GM12892 (cell line): Measurements from ENCODE around the gene PID1.

ENCODE experiments used
- POLR2AphosphoS5 ChIP-seq: IDR thresholded peaks from 2 replicates; pipeline ENCODE4 v1.6.1; 2011; ENCODE audit warnings: low read depth, low read length, control low read depth
- TAF1 ChIP-seq: IDR thresholded peaks from 2 replicates; pipeline ENCODE4 v1.6.1; 2011; ENCODE audit warnings: low read depth, mild to moderate bottlenecking, control low read depth, low read length, borderline replicate concordance

DNA sequence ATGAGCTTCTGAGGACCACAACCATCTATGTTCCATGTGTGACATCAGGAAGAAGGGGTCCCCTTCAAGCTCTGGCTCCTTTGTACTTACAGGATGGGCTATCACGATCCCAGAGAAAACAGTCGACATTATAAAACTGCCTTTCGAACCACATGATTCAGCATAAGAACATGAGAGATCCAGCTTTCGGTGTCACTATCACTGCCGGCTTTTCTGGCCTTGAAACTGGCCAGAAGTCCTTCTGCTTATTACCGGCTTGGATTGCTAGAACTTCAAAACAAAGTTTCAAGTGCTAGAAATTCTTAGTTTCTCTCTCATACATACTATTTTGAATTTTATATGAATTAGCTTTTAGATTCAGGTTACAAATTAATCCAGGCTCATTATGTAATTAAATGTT, 138.9 kb downstream of the PID1 start:
- TF ChIP-seq POLR2AphosphoS5 (no peak), TAF1 (no peak)
